ENCODE data around the gene ALKBH2. TPM values are rescaled to one million over a fixed set of nuclear protein-coding genes. Genes with fewer than 3 reads are reported as not detected.

ALKBH2 gene
- total and polyA plus RNA-seq, 2 of the 8 experiments (the other 6 are each of a cell fraction or from before 2014, with no cell fraction given), result 19.1 to 22.5 TPM

DNA sequence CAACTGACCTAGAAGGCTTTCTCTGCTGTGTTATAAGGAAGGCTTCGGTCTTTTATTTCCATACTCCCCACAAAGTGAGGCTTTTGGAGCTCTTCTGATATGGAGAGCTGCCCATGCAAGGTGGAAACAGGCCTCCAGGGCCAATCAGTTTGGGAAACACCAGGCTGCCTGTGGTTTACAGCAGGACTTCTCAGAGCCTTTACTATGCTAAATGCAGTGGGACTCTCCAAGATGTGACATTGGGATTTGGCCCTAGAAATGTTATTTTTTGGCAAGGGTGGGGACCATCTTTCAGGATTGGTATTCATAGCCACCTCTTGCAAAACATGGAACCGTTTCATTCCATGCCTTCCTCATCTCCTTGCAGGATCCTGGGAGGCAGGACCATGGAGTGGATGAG lies 26.8 kb upstream of the ALKBH2 start (continued):
- TF ChIP-seq, protein P1, sequence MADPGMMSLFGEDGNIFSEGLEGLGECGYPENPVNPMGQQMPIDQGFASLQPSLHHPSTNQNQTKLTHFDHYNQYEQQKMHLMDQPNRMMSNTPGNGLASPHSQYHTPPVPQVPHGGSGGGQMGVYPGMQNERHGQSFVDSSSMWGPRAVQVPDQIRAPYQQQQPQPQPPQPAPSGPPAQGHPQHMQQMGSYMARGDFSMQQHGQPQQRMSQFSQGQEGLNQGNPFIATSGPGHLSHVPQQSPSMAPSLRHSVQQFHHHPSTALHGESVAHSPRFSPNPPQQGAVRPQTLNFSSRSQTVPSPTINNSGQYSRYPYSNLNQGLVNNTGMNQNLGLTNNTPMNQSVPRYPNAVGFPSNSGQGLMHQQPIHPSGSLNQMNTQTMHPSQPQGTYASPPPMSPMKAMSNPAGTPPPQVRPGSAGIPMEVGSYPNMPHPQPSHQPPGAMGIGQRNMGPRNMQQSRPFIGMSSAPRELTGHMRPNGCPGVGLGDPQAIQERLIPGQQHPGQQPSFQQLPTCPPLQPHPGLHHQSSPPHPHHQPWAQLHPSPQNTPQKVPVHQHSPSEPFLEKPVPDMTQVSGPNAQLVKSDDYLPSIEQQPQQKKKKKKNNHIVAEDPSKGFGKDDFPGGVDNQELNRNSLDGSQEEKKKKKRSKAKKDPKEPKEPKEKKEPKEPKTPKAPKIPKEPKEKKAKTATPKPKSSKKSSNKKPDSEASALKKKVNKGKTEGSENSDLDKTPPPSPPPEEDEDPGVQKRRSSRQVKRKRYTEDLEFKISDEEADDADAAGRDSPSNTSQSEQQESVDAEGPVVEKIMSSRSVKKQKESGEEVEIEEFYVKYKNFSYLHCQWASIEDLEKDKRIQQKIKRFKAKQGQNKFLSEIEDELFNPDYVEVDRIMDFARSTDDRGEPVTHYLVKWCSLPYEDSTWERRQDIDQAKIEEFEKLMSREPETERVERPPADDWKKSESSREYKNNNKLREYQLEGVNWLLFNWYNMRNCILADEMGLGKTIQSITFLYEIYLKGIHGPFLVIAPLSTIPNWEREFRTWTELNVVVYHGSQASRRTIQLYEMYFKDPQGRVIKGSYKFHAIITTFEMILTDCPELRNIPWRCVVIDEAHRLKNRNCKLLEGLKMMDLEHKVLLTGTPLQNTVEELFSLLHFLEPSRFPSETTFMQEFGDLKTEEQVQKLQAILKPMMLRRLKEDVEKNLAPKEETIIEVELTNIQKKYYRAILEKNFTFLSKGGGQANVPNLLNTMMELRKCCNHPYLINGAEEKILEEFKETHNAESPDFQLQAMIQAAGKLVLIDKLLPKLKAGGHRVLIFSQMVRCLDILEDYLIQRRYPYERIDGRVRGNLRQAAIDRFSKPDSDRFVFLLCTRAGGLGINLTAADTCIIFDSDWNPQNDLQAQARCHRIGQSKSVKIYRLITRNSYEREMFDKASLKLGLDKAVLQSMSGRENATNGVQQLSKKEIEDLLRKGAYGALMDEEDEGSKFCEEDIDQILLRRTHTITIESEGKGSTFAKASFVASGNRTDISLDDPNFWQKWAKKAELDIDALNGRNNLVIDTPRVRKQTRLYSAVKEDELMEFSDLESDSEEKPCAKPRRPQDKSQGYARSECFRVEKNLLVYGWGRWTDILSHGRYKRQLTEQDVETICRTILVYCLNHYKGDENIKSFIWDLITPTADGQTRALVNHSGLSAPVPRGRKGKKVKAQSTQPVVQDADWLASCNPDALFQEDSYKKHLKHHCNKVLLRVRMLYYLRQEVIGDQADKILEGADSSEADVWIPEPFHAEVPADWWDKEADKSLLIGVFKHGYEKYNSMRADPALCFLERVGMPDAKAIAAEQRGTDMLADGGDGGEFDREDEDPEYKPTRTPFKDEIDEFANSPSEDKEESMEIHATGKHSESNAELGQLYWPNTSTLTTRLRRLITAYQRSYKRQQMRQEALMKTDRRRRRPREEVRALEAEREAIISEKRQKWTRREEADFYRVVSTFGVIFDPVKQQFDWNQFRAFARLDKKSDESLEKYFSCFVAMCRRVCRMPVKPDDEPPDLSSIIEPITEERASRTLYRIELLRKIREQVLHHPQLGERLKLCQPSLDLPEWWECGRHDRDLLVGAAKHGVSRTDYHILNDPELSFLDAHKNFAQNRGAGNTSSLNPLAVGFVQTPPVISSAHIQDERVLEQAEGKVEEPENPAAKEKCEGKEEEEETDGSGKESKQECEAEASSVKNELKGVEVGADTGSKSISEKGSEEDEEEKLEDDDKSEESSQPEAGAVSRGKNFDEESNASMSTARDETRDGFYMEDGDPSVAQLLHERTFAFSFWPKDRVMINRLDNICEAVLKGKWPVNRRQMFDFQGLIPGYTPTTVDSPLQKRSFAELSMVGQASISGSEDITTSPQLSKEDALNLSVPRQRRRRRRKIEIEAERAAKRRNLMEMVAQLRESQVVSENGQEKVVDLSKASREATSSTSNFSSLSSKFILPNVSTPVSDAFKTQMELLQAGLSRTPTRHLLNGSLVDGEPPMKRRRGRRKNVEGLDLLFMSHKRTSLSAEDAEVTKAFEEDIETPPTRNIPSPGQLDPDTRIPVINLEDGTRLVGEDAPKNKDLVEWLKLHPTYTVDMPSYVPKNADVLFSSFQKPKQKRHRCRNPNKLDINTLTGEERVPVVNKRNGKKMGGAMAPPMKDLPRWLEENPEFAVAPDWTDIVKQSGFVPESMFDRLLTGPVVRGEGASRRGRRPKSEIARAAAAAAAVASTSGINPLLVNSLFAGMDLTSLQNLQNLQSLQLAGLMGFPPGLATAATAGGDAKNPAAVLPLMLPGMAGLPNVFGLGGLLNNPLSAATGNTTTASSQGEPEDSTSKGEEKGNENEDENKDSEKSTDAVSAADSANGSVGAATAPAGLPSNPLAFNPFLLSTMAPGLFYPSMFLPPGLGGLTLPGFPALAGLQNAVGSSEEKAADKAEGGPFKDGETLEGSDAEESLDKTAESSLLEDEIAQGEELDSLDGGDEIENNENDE (IDR thresholded peaks at IDR 0.05; ENCODE audit: insufficient replicate concordance, low read length), result no peak
- TF ChIP-seq RBBP5 (IDR thresholded peaks at IDR 0.05; ENCODE audit: borderline replicate concordance, low read depth, low read length) (no peak), JUND (IDR thresholded peaks at IDR 0.05; ENCODE audit: low read length) (no peak), EZH2 (IDR thresholded peaks at IDR 0.05; ENCODE audit: low read depth, low read length, severe bottlenecking) (no peak), CEBPB (IDR thresholded peaks at IDR 0.05; ENCODE audit: low read depth, low read length) (no peak), POU5F1 (IDR thresholded peaks at IDR 0.05; ENCODE audit: low read depth, low read length) (no peak), ASH2L (IDR thresholded peaks at IDR 0.05; ENCODE audit: low read length) (no peak)

All from H1 (cell line).